ENCODE data around the gene SDC1. TPM values are rescaled to one million over a fixed set of nuclear protein-coding genes. Genes with fewer than 3 reads are reported as not detected.

The SDC1 gene
- total RNA-seq, 1 donor from 2014 or later = 35.1 TPM

DNA sequence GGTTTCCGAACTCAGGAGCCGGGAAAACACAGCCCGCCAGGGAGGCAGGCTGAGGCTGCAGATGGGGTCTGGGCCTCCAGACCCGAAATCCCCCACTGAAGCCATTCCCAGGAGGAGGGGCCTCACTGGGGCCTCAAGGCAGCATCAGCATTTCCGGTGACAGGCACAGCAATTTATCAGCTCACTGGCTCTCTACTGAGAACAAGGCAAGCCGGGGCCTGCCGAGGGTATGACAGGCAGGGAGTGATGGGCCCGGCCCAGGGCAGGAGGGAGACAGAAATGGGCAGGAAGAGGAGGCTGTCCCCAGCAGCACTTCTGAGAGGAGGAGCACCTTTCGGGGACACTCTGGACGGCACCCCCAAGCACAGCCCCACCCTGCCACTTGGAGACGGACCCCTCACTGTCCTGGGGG lies 12.5 kb downstream of the SDC1 start:
- no peak for DNase-seq (ENCODE audit: low spot score, unreplicated experiment)
- Mint-ChIP-seq H3K4me3 (ENCODE audit: low read depth) (no peak overlapping the region), H3K27me3 (no peaks in the 10 kb centered on the region)

DNA sequence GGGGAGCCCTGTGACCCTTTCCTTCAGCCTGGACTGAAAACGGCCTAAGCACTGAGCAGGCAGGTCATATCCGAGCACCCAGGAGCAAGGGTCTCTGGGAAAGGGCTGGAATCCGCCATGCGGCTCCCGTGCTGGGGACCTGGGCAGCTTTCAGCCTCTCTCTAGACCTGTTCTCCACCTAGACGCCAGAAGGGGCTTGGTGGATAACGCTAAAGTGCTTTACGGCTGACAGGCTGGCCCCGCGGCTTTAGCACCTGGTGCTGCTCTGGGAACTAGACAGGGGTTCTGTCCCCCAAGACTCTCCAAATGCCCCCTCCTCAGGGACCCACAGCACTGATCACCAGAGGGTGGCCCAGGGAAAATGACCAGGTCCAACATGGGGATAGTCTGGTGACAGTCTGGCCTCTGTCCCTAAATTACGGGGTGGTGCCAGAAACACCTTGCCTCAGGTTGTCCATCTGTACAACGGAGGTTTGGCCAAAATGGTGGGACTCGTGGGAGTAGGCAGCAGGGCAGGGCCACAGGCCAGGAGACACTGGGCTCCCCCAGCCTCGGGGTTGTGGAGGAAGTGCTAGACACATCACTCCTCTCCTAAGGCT lies 13.0 kb downstream of the SDC1 start:
- H3K27me3 Mint-ChIP-seq = no peaks in the 10 kb centered on the region
- no peaks in the 10 kb centered on the region for H3K9me3 Mint-ChIP-seq (ENCODE audit: low read depth)
- H3K27ac Mint-ChIP-seq = no peak overlapping the region
- DNase-seq (ENCODE audit: low spot score, unreplicated experiment) = no peak
- no peaks in the 10 kb centered on the region for H3K36me3 Mint-ChIP-seq (ENCODE audit: insufficient read depth)
- TF ChIP-seq, protein P1, sequence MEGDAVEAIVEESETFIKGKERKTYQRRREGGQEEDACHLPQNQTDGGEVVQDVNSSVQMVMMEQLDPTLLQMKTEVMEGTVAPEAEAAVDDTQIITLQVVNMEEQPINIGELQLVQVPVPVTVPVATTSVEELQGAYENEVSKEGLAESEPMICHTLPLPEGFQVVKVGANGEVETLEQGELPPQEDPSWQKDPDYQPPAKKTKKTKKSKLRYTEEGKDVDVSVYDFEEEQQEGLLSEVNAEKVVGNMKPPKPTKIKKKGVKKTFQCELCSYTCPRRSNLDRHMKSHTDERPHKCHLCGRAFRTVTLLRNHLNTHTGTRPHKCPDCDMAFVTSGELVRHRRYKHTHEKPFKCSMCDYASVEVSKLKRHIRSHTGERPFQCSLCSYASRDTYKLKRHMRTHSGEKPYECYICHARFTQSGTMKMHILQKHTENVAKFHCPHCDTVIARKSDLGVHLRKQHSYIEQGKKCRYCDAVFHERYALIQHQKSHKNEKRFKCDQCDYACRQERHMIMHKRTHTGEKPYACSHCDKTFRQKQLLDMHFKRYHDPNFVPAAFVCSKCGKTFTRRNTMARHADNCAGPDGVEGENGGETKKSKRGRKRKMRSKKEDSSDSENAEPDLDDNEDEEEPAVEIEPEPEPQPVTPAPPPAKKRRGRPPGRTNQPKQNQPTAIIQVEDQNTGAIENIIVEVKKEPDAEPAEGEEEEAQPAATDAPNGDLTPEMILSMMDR (IDR thresholded peaks at IDR 0.05; ENCODE audit: unreplicated experiment) = no peak
- H3K4me3 Mint-ChIP-seq (ENCODE audit: low read depth) = no peak overlapping the region
- H3K4me1 Mint-ChIP-seq (ENCODE audit: low read depth) = peaks cover 41% of the 10 kb centered on the region

More for the DNA sequence above, 12.5 kb downstream of the SDC1 start:
- TF ChIP-seq, protein P1 (IDR thresholded peaks at IDR 0.05; ENCODE audit: unreplicated experiment) = no peak
- Mint-ChIP-seq H3K36me3 (ENCODE audit: insufficient read depth) (no peaks in the 10 kb centered on the region), H3K4me1 (ENCODE audit: low read depth) (peaks cover 36% of the 10 kb centered on the region), H3K9me3 (ENCODE audit: low read depth) (no peaks in the 10 kb centered on the region), H3K27ac (no peak overlapping the region)

DNA sequence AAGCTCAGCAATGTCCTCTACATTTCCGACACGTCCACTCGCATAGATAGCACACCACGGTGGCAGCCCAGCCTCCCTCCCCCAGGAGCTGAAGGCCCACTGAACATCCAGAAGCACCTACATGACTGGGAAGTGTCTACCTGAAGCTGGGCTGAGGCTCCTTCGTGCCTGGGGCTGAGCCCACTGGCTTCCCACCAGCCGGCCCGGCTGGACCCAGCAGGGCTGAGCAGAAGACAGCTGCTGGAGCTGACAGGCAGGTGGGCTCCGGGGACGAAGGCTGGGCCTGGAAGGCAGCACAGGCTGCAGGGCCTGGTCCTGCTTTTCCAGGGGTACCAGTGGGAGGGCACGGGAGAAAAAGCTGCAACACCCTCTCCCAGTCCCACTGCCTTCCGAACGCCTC lies 13.5 kb downstream of the SDC1 start:
- no peaks in the 10 kb centered on the region for H3K27me3 Mint-ChIP-seq
- no peak overlapping the region for H3K27ac Mint-ChIP-seq
- H3K4me1 Mint-ChIP-seq (ENCODE audit: low read depth) = peaks cover 44% of the 10 kb centered on the region

DNA sequence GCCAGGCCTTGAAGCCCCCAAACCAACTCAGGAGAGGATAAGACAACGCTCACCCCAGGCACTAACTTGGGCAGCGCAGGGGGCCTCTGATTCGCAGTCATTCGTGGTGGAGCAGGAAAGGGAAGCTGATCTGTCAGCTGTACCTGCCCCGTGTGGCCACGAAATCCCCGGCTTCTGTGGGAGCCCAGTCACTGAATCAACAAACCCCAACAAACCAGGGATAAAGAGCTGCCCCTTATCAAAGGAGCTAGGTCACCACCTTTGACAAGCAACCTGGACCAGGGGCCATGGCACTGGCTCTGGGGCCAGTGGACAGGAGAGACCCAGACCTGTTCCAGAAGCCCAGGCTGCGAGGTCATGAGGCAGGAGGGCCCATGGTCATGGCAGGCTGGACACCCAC lies 14.5 kb downstream of the SDC1 start:
- Mint-ChIP-seq H3K4me3 (ENCODE audit: low read depth) (no peak overlapping the region), H3K27ac (no peak overlapping the region), H3K9me3 (ENCODE audit: low read depth) (no peaks in the 10 kb centered on the region), H3K4me1 (ENCODE audit: low read depth) (peaks cover 49% of the 10 kb centered on the region), H3K36me3 (ENCODE audit: insufficient read depth) (no peaks in the 10 kb centered on the region), H3K27me3 (no peaks in the 10 kb centered on the region)
- TF ChIP-seq, protein P1 (IDR thresholded peaks at IDR 0.05; ENCODE audit: unreplicated experiment) = no peak
- DNase-seq (ENCODE audit: low spot score, unreplicated experiment) = no peak

More for the DNA sequence above, 13.5 kb downstream of the SDC1 start:
- no peak for DNase-seq (ENCODE audit: low spot score, unreplicated experiment)
- Mint-ChIP-seq H3K36me3 (ENCODE audit: insufficient read depth) (no peaks in the 10 kb centered on the region), H3K9me3 (ENCODE audit: low read depth) (no peaks in the 10 kb centered on the region), H3K4me3 (ENCODE audit: low read depth) (no peak overlapping the region)
- TF ChIP-seq, protein P1 (IDR thresholded peaks at IDR 0.05; ENCODE audit: unreplicated experiment) = no peak

DNA sequence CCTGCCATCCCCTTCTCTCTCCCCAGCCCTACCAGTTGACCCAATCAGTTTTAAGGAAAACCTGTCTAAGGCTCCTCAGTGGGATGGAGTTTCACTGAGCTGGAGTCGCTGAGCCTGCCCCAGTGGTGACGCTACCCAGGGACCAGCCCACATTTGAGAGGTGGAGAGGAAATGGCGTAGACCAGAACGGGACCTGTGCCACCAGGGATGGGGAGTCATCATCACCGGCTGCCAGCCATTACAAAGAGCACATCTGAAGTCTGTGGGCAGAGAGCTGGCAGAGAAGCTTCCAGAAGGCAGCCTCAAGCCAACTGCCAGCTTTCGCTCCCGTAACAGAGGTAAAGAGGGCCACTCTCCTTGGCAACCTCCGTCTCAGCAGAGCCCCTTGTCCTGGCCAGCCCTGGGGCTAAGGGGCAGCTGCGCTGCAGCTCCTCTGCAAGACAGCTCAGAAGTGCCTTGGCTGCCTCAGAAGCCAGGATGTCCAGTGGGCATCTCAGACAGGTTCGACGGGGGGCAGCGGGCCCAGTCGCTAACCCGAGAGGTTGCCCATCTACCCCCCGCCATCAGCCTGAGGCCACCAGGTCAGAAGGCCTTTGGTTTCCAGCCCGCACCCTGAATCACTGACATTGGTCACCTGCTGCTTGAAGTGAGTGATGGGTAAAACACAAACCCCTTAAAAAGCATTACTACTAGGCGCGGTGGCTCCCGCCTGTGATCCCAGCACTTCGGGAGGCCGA lies 15.4 kb downstream of the SDC1 start:
- TF ChIP-seq, protein P1 (IDR thresholded peaks at IDR 0.05; ENCODE audit: unreplicated experiment) = no peak
- Mint-ChIP-seq H3K36me3 (ENCODE audit: insufficient read depth) (no peaks in the 10 kb centered on the region), H3K4me1 (ENCODE audit: low read depth) (peaks cover 45% of the 10 kb centered on the region), H3K4me3 (ENCODE audit: low read depth) (no peak overlapping the region), H3K9me3 (ENCODE audit: low read depth) (no peaks in the 10 kb centered on the region), H3K27me3 (no peaks in the 10 kb centered on the region), H3K27ac (no peak overlapping the region)
- DNase-seq (ENCODE audit: low spot score, unreplicated experiment) = no peak
